Epithelial cell of proximal tubule (primary cell): ENCODE results near the gene SH2B3. TPM values are rescaled to one million over a fixed set of nuclear protein-coding genes. Genes with fewer than 3 reads are reported as not detected.
A peak's percentile ranks its signal among the peaks of the same experiment; 100 is the strongest.

Experiments used
- DNase-seq: peaks from one replicate; pipeline ENCODE4 v3.0.0-alpha.2; 2011; ENCODE audit warnings: low read depth
- H3K4me3 ChIP-seq: 2 replicates; pipeline ENCODE4 v1.5.1; 2011; ENCODE audit warnings: low read depth, mild to moderate bottlenecking, low read length
- CTCF ChIP-seq: conservative IDR thresholded peaks from 2 replicates; pipeline ENCODE4 v1.5.1; 2012; ENCODE audit warnings: low read depth, mild to moderate bottlenecking, low read length
- total RNA-seq: library from RNA; depleted of rRNA; stranded (reverse); fragments of >200 nt; gene quantifications from 2 replicates; pipeline ENCODE4 v1.2.3, GENCODE V29; 2015

The SH2B3 gene
- total RNA-seq, 1 donor from 2014 or later: 59.6 TPM

DNA sequence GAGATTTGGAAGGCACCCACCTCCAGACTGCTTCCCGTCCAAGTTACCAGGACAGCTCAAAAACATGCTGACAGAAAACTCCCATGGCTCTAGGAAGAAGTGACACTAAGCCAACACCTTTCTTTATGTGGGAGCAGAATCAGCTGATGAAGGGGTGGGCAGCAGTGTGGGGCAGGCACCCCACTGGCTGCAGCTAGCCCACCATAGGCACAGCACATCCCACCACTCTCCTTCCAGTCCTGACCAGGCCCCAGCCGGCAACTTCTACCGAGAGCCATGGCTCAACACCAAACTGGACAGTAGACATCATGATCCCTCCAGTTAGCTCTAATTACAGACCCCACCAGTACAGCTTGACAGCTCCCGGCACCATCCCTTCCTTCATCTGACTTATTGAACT, 45.0 kb downstream of the SH2B3 start:
- no peak for DNase-seq
- no peak for TF ChIP-seq CTCF
- H3K4me3 ChIP-seq: no peak overlapping the region

- no peak for TF ChIP-seq CTCF
- no peak overlapping the region for H3K4me3 ChIP-seq
- DNase-seq: no peak
These were observed 45.5 kb downstream of the SH2B3 start for GRCh38 chr12:111451232-111451631.

- no peak overlapping the region for H3K4me3 ChIP-seq
- DNase-seq: no peak
- TF ChIP-seq CTCF: peak; percentile 82
These were observed 46.0 kb downstream of the SH2B3 start for GRCh38 chr12:111451649-111452129.

DNA sequence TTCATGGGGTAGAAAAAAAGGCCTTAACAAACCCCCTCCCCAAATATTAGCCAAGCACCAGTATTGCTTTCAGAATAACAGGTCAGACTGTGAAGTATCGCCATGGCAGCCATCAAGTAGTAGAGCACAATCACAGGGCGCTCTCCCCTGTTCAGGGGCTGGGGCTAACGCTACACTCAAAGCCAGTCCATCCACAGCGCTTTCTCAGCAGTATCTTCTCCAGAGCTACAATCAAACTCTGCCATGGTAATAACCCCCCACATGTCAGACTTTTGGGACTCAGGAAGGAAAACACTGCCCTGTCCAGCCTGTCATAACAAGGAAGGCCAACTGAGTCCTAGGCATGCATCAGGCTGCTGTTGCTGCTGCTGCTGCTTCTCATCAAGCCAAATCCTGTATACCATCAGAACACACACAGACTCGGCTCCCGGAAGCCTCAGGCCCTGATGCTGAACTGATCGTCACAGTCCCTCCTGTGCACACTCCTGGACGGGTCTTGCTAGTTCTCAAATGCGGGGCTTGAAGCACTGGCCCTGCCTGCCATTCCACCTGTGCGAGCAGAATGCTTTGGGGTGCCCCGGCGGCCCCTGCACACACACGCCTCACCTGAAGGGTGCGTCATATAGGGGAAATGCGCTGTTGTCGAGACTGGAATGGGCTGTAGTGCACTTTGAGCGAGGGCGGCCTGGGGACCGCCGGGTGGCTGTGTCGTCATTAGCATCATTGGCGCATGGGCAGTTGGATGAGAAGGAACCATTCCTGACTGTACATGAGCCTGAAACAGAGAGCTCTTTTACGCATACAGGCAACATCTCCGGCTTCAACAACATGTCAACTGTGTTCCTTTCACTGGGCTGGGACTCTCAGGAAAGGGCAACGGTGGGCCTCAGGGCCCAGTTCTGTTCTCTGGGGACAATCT, 47.6 kb downstream of the SH2B3 start:
- H3K4me3 ChIP-seq: no peak overlapping the region
- no peak for DNase-seq
- no peak for TF ChIP-seq CTCF

DNA sequence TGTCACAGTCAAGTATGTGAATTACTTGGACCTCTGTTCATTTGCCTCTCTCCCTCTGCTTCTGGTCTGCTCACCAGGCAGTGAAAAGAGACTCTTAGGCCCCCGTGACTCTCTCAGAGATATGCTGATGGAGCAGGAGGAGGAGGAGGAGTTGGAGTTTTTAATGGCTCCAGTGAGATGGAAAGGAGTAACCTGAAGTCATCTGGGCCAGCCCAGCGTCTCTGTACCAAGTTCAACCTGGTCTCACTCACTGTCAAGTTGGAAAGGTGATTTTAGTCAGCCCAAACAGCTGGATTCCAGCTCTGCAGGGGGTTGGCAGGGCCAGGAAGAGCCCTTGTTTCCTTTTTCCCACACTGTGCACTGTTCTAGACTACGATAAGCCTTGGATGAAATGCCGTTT, 48.6 kb downstream of the SH2B3 start:
- DNase-seq: no peak
- TF ChIP-seq CTCF: no peak
- no peak overlapping the region for H3K4me3 ChIP-seq

GRCh38 chr12:111454716-111455447, 49.2 kb downstream of the SH2B3 start:
- TF ChIP-seq CTCF: no peak
- DNase-seq: no peak
- no peak overlapping the region for H3K4me3 ChIP-seq
